Measurements from ENCODE around the gene PRR5. TPM values are rescaled to one million over a fixed set of nuclear protein-coding genes. Genes with fewer than 3 reads are reported as not detected.

PRR5 gene
- total RNA-seq, 1 experiment from 2014 or later, result 11.8 TPM

- H3K4me1 ChIP-seq (ENCODE audit: insufficient read depth, low read length), result peaks cover 10% of the 10 kb centered on the region; the same call in 1 of the 2 replicates
- H3K14ac ChIP-seq (ENCODE audit: insufficient read depth, low read length), result no peak overlapping the region
- no peak overlapping the region for H4K8ac ChIP-seq (replicated peaks; ENCODE audit: insufficient read length, low read depth, low read length)
- H3K4me2 ChIP-seq (ENCODE audit: insufficient read depth, insufficient read length, low read length), result no peak overlapping the region
- Mint-ChIP-seq H3K4me1 (peaks cover 34 to 55% of the 10 kb centered on the region in 2 experiments), H3K4me3 (no peak overlapping the region; a peak in 1 of 5 replicates), H3K36me3 (ENCODE audit: insufficient read depth in 1 of 3, low read depth in 3 of 3) (peaks cover 8 to 18% (median 12%) of the 10 kb centered on the region in 3 experiments; a peak in 6 of 7 replicates), H3K9me3 (peaks cover 4 to 15% of the 10 kb centered on the region in 2 experiments; a peak in 3 of 5 replicates), H3K27me3 (ENCODE audit: low read depth) (peaks cover 12% of the 10 kb centered on the region), H3K27ac (no peak overlapping the region; a peak in 1 of 7 replicates)
- H3K56ac ChIP-seq (ENCODE audit: insufficient read length, low read depth, low read length), result no peak overlapping the region
- no peak for DNase-seq
- no peak overlapping the region for H2BK20ac ChIP-seq (ENCODE audit: low read depth, low read length, poor library complexity, severe bottlenecking)
- peaks cover 4% of the 10 kb centered on the region for H3K79me1 ChIP-seq (ENCODE audit: insufficient read depth, low read depth, low read length, poor library complexity, severe bottlenecking)
- no peak overlapping the region for H3K9ac ChIP-seq (ENCODE audit: extremely low read depth, insufficient read length, low read length)
- no peak overlapping the region for H2BK12ac ChIP-seq (ENCODE audit: insufficient read length, low read depth, low read length)
- no peak overlapping the region for H2BK120ac ChIP-seq (ENCODE audit: low read depth, low read length, poor library complexity, severe bottlenecking)
- H3K79me2 ChIP-seq (ENCODE audit: insufficient read depth, low read length), result peaks cover 1% of the 10 kb centered on the region; the same call in 1 of the 2 replicates
- H3K23me2 ChIP-seq (ENCODE audit: insufficient read length, low read depth, low read length, poor library complexity, severe bottlenecking), result peaks cover 18% of the 10 kb centered on the region
- H3K27ac ChIP-seq (ENCODE audit: insufficient read length, low read depth, low read length), result no peak overlapping the region
- no CpG with 5 or more reads among the region's 1 CpG for whole genome bisulfite sequencing (ENCODE audit: extremely low coverage, insufficient read length, low lambda C conversion rate)
- H2BK15ac ChIP-seq (ENCODE audit: low read depth, low read length), result no peak overlapping the region
- no peak overlapping the region for H3K23ac ChIP-seq (ENCODE audit: insufficient read length, low read depth, low read length)
- H4K91ac ChIP-seq (ENCODE audit: insufficient read length, low read depth, low read length), result no peak overlapping the region
- no peak overlapping the region for H2BK5ac ChIP-seq (ENCODE audit: insufficient read length, low read length)
- H3T11ph ChIP-seq (ENCODE audit: low read length), result no peak overlapping the region
- no peaks in the 10 kb centered on the region for H4K20me1 ChIP-seq (ENCODE audit: control insufficient read depth, insufficient read depth, insufficient read length)
- no peaks in the 10 kb centered on the region for H3K9me3 ChIP-seq (ENCODE audit: control insufficient read depth, low read depth, low read length)
- no peak overlapping the region for H4K5ac ChIP-seq (ENCODE audit: insufficient read length, low read depth, low read length)
- no peak overlapping the region for H3K18ac ChIP-seq (ENCODE audit: insufficient read length, low read depth, low read length)
- H2AK5ac ChIP-seq (ENCODE audit: insufficient read length, low read length), result no peak overlapping the region
- H3K4ac ChIP-seq (ENCODE audit: low read depth, low read length), result no peak overlapping the region
- no peak overlapping the region for H2AFZ ChIP-seq (ENCODE audit: low read length)
- no peak for TF ChIP-seq CTCF (conservative IDR thresholded peaks at IDR 0.05)
- no peaks in the 10 kb centered on the region for H3K27me3 ChIP-seq (ENCODE audit: insufficient read depth, low read length)
These were observed 48.5 kb downstream of the PRR5 start for GRCh38 chr22:44750481-44750880.
